ENCODE data around the gene ATP8B1.

GRCh38 chr18:57798713-57799373, 4.3 kb downstream of the ATP8B1 start:
- TF ChIP-seq CTCF (IDR thresholded peaks at IDR 0.05) (no peak), EZH2phosphoT487 (IDR thresholded peaks at IDR 0.05) (no peak), EZH2 (IDR thresholded peaks at IDR 0.05) (no peak)
